NCI-H128 (cell line): ENCODE measurements around the gene UBQLN4.
"Not testable (repeated sequence)": the region's sequence is repeated elsewhere in the genome, so short reads cannot be mapped to it uniquely, and the experiment has no call there.

Source experiments
- DNase-seq: peaks from one replicate; lab custom pipeline; 2025; ENCODE audit not compliant: unreplicated experiment; lab: John Stamatoyannopoulos, UW

The UBQLN4 gene

GRCh38 chr1:156062189-156062588 is 8.6 kb upstream of the UBQLN4 start:
- no peak for DNase-seq

DNA sequence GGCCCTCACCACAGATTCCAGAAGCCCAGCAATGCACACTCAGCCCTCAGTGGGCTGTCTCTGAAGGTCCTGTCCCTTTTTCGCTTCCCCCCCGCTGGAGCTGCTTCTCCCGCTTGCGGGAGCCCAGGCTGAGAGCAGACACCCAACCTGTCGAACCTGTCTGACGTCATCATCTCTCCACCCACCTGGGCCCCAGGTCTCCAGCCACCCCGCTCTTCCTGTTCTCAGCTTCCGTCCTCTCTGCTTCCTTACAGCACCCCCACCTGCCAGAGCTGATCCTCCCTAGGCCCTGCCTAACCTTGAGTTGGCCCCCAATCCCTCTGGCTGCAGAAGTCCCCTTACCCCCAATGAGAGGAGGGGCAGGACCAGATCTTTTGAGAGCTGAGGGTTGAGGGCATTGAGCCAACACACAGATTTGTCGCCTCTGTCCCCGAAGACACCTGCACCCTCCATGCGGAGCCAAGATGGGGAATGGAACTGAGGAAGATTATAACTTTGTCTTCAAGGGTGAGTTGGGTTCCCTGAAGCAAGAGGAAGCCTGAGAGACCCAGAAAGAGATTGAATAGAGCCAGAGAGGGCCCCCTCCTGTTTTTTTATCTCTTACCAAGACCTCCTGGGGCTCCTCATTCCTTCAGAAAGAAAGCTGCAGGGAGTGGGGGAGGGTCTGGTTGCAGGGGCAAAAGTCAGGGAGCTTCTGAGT is 7.5 kb upstream of the UBQLN4 start, which contains the start of gene RAB25:
RAB25 (plus strand) TSS at position 224 of the 700 bp plus-strand sequence; CDS start at position 465, 241 bp downstream.
- DNase-seq, result no peak

DNA sequence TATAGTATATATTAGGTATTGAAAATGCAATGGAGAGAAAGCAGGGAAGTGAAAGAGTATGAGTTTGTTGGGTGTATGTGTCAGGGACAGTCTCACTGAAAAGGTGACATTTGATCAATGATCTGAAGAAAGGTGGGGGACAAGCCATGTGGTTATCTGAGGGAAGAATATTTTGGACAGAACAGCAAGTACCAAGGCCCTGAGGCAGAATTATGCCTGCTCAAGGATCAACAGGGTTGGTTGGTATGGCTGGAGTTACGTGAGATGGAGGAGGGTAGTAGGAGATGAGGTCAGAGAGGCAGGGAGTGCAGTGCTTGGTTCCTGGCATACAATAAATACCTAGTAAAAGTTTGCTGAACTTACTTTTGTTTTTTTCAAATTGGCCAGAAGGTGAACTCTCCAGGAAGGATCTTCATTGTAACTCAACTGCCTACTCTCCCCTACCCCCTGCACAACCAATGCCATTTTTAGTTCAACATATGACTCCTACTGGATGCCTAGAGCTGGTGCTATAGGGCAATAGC is 2.8 kb upstream of the UBQLN4 start:
- DNase-seq, result no peak

DNA sequence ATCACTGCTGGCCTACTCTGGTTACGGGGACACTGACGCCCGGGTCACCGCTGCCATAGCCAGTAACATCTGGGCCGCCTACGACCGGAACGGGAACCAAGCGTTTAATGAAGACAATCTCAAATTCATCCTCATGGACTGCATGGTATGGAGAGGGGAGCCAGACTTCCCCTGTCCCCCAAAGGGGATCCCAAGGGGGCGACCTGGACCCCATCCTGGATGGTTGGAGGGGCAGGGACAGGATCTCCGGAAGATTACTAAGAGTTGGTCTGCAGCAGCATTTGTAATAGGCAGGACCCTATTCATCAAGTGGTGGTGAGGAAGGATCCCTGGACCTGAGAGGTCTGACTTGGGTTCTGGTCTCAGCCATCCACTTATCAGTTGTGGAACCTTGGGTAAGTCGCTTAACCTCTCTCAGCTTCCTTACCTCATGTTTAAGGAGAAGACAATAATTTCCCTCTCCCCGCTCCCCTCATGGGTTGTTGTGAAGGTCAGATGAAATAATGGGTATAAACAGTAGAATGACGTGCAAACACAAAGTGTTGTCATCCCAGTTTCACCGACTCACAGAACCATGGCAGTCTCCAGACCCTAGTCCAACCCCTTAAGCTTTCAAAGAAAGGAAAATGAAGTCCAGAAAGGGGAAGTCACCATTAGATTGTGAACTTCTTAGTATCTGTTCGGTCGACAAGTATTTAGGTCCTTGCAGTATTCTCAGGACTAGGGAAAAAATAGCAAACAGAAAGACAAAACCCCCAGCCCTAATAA is 1.9 kb upstream of the UBQLN4 start:
- no peak for DNase-seq

GRCh38 chr1:156054500-156055280 is 1.1 kb upstream of the UBQLN4 start, which contains the start of gene LAMTOR2:
LAMTOR2 (plus strand) TSS chr1:156054782; CDS start chr1:156054890, 108 bp downstream.
- DNase-seq, result peak; percentile 99

DNA sequence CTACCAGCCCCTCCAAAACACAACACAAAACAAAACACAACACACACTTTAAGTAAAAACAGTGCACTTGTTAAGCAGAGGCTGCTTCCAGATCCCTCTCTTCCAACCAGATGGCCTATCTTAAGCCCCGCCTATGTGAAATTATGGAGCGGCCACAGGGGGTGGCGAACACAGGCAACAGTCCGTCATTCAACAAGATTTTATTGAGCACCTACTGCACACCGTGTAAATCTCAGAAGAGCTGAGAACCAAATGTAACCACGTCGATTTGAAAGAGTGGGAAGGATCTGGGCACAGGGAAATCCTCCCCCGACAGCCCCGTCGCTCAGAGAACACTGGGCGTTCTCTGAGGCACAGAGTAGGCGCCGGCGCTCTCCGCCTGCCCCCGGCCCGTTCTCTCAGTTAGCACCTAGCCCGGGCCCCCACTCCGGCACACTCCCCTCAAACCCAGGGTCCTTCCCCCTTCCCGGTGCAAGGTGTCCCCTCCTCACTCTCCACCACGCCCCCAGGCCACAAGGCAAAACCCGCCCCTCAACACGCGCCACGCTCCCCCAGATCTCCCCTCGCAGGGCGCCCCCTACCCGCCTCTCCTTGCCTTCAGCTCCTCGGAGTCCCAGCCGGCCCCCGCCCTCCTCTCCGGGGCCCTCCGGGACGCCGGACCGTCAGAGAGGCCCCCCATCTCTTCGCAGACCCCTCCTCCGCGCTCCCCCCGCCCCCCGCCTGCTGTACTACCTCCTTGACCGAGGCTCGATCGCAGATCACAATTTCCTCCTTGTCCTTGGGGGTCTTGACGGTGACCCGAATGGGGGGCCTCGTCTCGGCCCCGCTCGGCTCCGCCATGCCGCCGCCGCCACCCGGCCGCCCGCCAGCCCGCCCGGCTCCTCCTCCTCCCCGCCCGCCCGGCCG is 483 bp downstream of the UBQLN4 start:
- DNase-seq, result no peak

- DNase-seq, result no peak
Measured at GRCh38 chr1:156051011-156051725, 2.4 kb downstream of the UBQLN4 start.

- DNase-seq, result no peak
Measured at GRCh38 chr1:156050376-156050775, 3.2 kb downstream of the UBQLN4 start.

GRCh38 chr1:156048663-156049258 is 4.8 kb downstream of the UBQLN4 start:
- DNase-seq, result no peak

DNA sequence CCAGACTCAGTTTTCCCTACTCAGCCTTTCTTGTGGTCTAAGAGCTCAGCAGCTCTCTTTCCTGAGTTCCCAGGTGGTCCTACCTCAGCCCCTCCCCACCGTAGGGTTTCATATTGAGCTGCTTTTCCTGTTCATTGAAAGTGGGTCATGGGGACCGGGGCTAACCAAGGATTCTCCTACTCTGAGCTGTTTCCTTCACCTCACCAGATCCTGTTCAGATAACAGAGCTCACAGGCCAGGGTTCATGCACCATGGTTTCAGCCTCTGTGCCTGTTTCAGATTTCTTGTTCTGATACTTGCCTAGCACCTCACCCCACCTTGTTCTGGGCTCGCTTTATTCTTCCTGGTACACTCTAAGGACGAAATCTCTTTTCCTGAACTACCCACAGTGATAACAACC is 8.5 kb downstream of the UBQLN4 start:
- no peak for DNase-seq

- DNase-seq, result no peak
Measured at GRCh38 chr1:156042828-156043227, 10.8 kb downstream of the UBQLN4 start.

DNA sequence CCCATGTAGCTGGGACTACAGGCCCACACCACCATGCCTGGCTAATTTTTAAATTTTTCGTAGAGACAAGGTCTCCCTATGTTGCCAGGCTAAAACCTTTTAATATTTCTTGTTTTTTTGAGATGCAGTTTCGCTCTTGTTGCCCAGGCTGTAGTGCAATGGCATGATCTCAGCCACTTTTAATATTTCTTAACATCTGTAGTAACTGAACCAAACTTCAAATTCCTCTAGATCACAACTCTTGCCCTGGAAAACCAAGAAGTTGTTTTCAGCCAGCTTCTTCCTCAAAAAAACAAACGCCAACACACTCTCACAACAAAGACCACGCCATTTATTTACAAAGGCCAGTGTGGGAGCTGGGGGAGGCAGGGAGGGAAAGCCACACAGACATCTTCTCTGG is 18.6 kb downstream of the UBQLN4 start:
- DNase-seq, result not testable (repeated sequence)

- no peak for DNase-seq
Measured at GRCh38 chr1:156033011-156033410, 20.6 kb downstream of the UBQLN4 start.

- DNase-seq, result no peak
Measured at GRCh38 chr1:156026588-156026987, 27.0 kb downstream of the UBQLN4 start.

DNA sequence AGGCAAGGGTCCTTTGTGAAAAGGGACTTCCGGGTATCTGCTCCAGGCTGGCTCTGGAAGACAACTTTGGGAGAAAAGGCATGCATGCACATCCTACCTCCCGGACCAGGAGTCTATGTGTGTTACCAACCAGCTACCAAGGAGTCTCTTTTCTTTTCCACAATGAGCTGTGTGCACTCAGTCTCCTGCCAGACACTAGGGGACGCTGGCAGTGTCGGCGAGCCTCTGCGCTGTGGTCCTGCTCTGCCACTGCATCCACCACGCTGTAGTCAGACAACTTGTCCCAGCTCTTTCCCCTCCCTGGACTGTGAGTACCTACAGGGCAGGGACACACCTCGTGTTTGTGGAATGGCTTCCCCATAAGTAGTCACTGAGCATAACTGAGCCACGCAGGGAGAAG is 27.7 kb downstream of the UBQLN4 start:
- DNase-seq, result no peak

DNA sequence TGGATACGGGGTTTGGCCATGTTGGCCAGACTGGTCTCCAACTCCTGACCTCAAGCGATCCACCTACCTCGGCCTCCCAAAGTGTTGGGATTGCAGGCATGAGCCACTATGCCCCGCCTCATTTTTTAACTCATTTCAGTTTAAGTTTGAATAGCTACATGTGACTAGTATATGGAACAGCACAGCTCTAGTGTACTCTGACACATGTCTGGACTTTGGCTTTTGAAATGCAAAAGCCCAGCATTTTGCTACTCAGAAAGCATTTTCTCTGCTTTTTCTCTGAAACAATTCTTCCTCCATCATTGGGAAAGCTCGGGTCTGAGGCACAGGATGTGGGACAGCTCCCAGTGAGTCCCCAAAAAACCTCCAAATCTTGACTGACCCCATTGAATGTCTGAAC is 28.8 kb downstream of the UBQLN4 start:
- DNase-seq, result no peak

GRCh38 chr1:156021954-156022353 is 31.6 kb downstream of the UBQLN4 start:
- no peak for DNase-seq

DNA sequence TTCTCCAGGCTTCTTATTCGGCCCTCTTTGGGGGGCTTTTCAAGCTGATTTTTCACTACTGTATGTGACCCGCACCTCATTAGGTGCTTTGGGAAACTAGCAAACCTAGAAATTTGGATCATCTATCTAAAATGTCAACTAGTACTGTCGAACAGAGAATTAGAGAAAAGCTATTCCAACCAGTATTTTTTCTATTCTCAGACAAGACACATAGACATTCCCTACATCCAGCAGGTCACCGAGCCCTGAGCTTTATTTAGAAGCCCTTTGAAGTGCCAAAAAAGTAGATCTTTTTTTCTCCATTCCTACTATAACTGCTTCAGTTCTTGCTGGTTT is 32.5 kb downstream of the UBQLN4 start:
- no peak for DNase-seq
